GM12801 (cell line): ENCODE measurements around the gene MICU1.

ENCODE experiments used
- CTCF ChIP-seq: IDR thresholded peaks from one replicate; pipeline ENCODE4 v1.5.1; 2011; ENCODE audit warnings: control low read depth; ENCODE audit not compliant: insufficient read length; ENCODE audit errors: extremely low read depth

MICU1 gene

GRCh38 chr10:72356987-72357386 lies 268.9 kb downstream of the MICU1 start:
- TF ChIP-seq CTCF = no peak

DNA sequence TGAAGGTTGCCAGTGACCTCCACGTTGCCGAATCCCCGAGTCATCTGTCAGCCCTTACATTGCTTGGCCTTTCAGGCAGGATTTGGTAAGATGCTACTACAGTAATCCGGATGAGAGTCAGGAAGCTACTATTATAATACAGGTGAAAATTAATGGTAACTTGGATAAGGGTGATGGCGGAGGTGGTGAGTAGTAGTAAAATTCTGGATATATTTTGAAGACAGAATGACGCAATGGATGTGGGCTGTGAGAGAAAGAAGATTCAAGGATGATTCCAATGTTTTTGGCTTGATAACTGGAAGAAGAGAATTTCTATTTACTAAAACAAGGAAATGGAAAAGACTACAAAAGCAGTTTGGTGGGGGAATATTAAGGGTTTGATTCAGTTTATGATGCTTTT lies 269.8 kb downstream of the MICU1 start:
- TF ChIP-seq CTCF = no peak

DNA sequence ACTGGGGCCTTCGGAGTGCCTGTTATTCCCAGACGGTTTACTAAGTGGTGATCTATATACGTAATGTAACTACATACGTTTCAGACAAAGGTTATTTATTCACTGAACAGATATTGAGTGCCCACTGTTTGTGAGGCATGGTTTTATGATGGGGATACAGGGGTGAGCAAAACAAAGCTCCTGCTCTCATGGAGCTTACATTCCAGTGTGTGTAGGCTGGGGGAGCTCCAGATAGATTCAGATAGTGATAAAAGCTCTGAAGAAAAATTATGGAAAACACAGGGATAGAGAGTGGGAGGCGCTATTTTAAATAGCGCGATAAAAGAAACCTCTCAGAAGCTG lies 270.7 kb downstream of the MICU1 start:
- TF ChIP-seq CTCF = no peak

- TF ChIP-seq CTCF = no peak
Measured at GRCh38 chr10:72354356-72355213, 271.3 kb downstream of the MICU1 start, which contains the start of gene DNAJB12. Gene DNAJB12, minus strand, starts transcription at chr10:72354919. Its CDS starts 22 bp downstream, at chr10:72354897.

GRCh38 chr10:72353965-72354355 lies 271.9 kb downstream of the MICU1 start:
- no peak for TF ChIP-seq CTCF

GRCh38 chr10:72353028-72353964 lies 272.6 kb downstream of the MICU1 start:
- TF ChIP-seq CTCF = no peak

DNA sequence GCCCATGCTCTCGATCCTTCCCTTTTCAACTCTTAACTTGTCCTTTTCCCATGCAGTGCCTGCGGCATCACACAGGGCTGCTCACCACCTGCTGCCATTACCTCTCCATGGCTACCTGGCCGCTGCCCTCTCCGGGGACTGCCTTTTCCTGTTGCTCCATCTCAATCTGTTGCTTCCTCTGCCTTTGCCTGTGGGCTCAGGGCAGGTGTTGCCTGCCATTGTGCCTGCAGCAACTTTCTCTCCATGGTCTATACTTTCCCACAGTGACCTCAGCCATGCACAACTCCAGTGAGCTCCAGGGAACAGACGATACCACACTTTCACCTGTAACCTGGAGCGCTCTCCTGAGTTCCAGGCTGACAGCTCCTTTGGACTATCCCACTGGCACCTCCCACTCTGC lies 274.4 kb downstream of the MICU1 start:
- TF ChIP-seq CTCF = no peak
